Stimulated activated CD8-positive, alpha-beta memory T cell treated with anti-CD3 and anti-CD28 coated beads, Interleukin-12 subunit alpha, Interleukin-12 subunit beta, amount 100 ng/mL, for 24 hours (primary cell): ENCODE results near the gene MMRN1.

ENCODE experiments used
- DNase-seq: peaks from one replicate; pipeline ENCODE4 v3.0.0-alpha.2; 2020; ENCODE audit errors: extremely low read depth

The MMRN1 gene

DNA sequence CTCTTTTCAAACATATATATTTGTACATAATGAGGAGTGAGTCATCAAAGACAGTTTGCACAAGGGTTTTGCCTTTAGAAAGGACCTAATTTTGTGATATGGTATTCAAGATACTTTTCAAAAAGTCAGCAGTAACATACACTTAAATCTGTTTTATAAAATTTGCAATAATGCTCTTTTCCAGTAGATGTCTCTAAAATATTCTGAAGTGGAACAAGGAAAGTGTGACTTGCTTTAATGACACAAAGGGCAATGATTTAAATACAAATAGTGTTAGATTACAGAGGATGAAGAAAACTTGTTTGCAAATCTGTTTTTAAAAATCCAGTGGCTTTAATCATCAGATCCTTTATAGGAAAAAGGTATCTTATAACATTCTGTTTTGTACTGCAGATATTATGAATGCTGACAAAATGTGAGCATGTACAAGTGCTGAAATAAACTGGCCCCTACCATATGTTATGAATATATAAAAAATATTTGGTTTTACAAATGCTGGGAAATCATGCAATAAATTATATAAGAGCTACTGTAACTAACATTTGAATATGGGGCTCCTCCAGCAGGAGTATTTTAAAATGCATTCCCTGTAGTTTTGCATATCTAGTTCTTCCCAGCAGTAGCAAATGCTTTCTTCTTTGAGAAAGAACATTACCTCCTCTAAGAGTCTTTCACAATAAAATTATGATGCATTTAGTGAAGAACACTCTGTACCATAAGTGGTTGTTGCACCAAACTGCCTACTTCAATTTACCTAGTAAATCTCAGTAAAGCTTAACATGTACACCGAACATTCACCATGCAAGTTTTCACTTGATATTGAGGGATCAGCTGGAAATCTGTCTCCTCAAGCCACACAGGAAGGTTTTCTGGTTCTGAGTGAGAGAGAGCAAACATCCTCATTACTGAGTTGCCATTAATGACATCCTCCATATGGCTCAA, 20.2 kb downstream of the MMRN1 start:
- no peak for DNase-seq

DNA sequence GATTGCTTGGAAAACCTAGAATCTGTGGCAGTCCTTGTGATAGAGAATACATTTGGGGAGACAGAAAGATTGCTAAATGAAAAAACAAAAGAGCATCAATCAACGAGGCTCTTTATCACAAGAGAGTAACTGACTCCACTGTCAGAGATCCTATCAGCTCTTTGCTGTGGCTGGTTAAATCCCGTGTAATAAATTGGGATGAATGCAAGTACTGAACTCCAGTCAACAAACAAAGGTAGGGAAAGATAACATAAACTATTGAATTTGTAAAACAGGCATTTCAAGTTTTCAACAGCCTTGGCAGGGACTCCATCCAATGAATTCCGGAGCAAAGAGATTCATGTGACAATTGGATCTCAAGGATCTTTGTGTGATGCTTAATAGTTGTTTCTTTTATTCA, 21.3 kb downstream of the MMRN1 start:
- no peak for DNase-seq

DNA sequence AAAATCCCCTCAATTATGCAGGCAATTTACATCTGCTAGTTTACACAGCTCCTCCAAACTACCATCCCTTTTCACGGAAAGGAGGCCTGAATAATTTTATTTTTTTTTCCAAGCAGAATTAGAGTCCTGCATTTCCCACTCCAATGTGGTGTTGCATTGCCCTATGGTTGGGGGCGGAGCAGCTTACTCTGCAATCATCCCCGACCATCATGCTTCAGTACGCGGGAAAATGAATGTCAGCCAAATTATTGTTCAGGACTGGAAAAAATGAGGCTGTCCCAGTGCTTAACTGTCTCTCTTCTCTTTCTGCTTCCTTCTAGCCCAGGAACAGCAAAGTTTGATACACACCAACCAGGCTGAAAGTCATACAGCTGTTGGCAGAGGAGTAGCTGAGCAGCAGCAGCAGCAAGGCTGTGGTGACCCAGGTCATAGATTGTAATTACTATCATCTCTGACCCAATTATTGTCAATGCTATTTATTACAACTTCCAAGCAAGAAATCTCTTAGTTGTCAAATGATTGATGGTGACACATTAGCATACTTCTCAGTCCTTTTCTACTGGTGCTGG, 28.3 kb downstream of the MMRN1 start:
- DNase-seq: no peak

DNA sequence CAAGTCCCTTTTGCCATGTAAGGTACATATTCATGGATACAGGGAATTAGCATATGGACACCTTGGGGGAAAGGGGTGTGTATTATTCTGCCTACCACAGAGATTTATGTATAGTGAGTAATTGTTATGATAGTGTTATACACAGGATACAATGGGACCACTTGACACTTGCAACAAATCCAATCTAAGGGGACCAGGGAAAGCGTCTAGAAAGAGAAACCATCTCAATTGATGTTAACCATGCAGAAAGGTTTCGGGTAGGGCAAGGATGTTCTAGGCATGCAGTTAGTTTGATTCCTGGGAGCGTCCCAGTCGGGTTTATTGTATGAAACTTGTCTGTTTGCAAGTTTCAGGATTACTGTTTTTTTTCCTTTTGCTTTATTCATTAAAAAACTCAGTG, 34.2 kb downstream of the MMRN1 start:
- DNase-seq: no peak

DNA sequence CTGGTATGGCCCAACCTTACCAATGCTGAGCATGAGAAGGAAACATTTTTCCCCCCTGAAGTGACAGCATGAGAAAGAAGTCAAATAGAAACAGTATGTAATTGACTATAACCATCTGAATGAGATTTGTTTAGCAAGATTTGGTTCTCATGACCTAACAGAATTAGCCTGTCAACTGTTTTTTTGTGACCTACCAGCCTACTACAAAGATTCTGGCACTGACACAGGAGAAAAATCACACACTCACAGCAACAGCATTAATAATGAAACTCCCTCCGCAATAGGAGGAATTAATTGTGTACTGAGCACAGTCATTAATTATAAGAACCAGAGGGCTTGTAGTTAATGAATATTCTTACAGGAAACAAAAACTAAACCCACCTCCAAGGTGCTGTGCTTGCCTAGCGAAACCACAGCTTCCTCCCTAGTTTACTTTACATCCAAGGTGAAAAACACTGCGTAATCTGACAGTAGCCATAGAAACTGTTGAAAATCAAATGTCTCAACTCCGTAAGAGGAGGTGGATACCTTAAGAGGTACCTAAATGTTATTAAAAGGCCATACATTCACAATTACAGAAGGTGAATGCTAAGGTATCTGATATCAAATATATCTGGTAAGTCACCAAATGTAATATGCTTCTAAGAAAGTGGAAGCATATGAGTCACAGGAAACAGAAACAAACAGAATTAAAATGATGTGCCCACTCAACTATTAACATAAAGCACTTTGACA, 34.9 kb downstream of the MMRN1 start:
- DNase-seq: no peak

DNA sequence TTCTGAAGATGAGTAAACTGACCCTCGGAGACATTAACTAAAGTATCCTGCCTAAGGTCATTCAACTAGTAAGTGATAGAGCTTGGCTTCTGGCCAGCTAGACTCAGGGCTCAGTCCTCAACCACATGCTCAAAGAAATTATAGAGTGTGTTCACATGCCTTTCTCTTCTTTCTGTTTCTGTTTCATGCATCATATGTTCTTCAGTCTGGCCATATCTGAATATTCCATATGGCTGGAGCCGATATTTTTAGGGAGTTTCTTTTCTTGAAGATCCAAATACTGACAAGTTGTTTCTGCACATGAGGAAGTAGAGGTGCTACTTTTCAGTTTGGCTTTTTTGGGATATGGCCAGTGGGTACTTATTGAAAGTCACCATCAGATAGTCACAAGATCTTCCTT, 44.9 kb downstream of the MMRN1 start:
- no peak for DNase-seq

DNA sequence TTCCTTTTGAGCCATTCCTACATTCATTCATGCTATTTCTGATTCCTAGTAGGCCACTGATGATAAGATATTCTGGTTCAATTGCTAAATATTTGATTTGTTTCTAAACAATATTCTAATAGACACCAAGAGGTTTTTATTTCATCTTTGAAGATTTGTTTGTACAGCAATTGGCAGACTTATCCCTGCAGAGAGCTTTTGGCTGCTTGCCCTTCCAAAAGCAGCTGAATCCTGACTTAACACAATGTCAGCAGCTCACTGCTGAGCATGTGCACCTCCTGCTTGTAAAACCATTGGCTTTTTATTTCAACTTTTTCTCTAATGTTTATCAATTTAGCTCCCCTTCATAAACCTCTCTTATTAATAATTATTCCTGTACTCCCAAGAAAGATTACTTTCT, 45.3 kb downstream of the MMRN1 start:
- no peak for DNase-seq

DNA sequence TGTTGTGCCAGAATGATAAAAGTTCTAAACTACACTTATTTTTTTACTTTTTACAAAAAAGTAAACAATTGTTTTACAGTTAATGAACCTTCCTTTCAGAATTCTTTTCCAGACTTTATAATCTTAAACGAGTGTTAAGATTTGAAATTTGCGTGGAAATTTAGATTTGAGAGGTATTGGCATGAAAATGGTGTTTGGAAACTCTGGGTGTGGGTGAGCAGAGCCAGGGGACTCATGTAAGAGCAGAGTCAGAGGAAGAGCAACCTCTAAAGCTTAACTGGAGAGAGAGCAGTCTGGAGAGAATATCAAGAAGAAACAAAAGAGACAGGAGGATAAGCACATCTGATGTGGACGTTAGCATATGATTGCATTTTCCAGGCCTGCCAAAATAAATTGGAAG, 48.2 kb downstream of the MMRN1 start:
- DNase-seq: no peak

DNA sequence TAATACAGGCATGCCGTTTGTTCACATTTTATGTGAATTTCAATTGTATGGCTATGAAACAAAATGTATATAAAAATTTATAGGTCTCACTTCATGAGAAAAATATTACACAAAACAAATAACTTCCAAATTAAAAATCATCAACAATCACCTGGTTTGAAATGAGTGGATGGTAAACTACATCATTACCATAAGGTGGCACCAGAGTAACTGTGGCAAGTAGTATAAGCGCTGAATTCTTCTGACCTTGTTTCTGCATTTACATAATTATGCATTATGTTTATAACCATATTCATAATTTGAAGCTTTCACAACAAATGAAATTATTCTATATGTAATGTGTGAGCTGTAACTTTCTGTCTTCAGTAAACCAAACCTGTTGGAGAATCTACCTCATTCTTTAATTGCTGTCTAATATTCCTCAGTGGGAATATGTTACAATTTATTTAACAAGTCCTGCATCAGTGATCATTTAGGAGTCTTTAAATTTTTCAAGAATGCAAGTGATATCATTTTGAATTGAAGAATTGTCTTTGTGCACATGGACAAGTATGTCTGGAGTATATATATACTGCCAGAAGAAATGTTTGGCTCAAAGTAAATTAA, 55.2 kb downstream of the MMRN1 start:
- DNase-seq: no peak

DNA sequence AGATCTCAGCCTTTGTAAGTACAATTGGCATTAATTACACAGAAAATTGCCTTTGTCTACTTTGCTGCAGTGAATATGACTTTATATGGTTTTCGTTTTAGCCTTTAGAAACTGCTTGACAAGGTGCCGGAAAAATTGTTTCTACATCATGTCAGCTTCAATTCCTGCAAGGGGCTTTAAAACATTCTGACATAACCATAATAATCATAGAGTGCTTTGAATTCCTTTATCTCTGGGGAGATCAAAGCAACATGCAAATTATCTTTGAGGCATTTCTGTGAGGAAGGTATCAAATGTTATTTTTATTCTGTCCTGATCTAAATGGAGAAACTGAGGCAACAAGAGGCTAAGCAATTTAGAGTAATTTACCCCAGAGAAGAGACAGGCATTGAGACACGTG, 57.8 kb downstream of the MMRN1 start:
- DNase-seq: no peak

DNA sequence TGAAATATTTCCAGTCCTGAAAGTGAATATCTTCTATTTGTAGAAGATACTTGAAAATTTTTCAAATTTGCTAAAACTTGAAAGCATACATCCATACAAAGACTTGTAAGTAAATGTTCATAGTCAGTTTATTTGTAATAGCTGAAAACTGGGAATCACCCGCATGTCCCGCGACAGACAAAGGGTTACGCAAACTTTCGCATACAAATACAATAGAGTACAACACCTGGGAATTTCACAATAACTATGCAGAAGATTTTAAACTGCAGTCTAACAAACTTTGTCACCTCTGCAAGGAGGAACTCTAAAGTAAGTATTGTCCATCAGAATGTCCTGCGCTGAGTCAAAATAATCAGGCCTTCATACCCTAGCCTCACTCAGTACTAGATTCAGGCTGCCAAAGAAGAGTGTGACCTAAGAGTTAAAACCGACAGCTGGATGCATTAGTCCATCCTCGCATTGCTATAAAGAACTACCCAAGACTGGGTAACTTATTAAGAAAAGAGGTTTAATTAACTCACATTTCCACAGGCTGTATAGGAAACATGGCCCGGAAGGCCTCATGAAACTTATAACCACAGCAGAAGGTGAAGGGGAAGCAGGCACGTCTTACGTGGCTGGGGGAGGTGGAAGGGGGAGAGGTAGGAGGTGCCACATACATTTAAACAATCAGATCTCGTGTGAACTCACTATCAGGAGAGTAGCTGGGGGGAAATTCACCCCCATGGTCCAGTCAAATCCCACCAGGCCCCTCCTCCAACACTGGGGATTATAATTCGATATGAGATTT, 60.4 kb downstream of the MMRN1 start:
- DNase-seq: no peak

DNA sequence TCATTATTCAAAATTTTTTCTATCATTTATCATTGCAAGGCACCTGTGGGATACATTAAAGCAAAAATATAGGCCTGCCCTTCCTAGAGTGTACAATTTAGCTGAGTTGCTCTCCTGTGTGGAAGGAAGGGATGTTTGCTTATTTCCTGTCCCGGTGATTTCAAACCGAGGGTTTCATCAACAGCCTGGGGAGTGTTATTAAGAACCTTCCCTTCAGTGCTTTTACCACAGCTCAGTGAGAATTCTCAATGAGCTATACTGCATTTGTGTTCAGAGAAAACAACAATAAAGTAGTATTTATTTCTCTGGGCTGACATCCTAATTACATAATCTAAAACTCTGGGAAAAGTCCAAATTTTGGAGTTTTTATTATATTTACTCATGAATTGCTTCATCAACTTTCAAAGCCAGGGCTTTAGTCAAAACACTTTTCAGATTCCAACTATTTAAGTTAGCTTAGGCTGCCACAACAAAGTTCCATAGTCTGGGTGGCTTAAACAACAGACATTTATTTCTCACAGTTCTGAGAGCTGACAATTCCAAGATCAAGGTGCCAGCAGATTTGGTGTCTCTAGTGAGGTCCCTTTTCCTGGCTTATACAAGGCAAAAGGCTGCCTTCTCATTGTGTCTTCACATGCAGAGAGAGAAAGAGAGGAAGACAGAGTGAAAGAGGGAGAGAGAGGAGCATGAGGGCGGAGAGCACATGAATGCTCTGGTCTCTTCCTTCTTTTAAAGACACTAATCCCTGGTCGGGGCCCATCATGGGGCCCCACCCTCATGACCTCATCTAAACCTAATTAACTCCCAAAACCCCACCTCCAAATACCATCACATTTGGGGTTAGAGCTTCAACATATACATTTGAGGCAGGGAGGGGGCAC, 62.6 kb downstream of the MMRN1 start:
- DNase-seq: no peak

DNA sequence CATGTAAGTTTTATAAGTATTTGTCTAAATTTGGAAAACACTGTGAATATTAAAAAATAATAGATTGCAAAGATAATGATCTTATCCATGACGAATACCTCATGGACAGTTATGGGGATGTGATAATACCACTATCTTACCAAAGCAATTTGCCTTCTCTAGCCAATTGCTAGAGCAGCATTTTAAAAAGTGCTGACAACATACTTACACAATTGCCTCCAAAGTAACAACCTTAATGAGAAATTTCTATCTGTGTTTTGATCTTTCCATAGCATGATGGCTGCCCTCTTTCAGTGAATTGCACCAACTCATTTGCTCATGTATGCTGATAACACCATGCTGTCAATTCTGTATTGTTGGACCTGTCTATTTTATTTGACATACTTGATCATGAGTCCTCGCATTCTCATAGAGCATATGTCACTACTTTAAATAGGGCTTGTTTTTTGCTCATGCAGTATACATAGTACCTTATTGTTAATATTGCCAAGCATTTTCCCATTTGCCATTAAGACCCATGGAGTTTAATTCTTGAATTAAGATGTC, 87.2 kb downstream of the MMRN1 start:
- no peak for DNase-seq

DNA sequence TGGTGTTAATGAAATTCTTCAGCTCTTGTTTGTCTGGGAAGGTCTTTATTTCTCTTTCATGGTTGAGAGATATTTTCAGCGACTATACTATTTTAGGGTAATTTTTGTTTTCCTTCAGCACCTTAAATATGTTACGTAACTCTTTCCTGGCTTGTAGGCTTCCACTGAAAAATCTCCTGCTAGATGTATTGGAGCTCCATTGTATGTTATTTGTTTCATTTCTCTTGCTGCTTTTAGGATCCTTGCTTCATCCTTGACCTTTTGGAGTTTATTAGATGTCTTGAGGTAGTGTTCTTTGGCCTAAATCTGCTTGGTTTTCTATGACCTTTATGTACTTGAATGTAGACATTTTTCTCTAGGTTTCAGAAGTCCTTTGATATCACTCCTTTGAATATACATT, 93.6 kb downstream of the MMRN1 start:
- no peak for DNase-seq

DNA sequence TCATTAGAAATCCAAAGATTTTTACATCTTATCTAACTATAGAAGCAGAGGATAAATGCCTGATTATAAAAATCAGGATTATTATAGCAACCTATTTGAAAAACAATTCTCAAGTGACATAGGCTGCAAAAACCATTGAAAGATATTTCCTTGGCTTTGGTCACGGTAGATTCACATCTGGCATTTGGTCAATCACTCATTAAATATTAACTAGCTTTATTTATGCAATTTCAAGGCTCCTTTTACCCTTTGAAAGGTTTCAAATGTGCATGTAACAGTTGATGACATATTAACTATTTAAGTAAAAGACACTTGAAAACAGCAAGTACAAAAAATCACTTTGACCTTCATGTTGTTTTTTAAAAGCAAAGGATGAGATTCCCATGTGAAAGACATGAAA, 98.1 kb downstream of the MMRN1 start:
- DNase-seq: no peak

DNA sequence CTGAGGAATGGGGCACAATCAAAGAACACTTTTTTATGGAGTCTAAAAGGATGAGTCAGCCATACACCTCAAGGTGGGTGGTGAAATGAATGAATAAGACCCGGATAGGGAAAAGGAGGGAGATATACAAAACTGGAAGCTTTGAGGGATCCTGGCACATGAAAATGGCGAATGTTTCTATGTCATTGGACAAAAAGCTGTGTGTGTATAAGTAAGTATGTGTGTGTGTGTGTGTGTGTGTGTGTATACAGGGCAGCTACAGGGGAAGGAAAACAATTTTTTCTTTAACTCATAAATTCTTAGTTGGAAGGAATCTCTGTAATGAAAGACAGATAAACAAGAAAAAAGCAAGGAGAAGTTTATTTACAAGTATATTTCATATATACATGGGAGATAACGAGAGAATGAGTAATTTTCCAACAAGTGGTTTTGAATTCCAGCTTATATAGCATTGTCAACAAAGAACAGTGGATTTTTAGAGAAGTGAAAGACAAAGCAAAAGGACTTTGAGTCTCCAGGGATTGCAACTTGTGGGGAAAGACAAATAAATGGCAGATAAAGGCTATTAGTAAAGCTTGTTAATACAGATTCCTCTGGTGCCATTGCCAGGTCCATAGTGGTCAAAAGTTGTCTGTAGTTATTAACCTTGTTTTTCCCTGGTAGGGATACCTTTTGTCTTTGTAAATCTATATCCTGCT, 99.7 kb downstream of the MMRN1 start:
- no peak for DNase-seq

DNA sequence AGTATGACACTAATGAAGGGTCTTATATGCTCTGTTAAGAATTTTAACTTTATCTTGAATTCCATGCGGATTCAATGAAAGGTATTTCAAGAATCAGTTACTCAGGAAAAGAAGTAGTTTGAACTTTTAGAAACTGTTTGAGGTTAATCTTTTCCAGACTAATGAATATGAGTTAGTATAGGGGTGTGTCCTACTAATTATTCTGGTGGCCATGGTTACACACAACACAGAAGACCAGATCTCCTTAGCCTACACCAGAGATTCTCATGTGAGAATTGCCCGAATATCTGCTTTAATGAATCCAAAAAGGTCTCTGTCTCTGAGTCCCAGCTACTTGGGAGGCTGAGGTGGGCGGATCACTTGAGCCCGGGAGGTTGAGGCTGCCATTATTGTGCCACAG, 100.4 kb downstream of the MMRN1 start:
- no peak for DNase-seq

DNA sequence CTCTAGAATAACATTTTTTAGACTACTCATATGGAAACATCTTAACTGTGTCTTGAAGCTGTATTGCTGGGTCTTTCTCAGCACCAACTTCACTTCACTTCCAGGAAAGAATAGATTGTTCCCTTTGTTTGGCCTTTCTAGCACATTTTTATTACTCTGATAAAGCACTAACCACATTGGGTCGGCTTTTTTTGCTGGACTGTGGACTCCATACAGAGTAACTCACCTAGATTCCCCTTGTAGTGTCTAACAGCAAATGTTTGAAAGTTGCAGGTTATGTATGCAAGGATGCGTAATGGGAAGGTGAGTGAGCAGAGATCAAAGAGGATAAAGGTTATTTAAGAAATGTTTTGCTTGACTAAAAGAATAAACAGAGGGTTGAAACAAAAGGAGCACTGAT, 101.2 kb downstream of the MMRN1 start:
- no peak for DNase-seq

DNA sequence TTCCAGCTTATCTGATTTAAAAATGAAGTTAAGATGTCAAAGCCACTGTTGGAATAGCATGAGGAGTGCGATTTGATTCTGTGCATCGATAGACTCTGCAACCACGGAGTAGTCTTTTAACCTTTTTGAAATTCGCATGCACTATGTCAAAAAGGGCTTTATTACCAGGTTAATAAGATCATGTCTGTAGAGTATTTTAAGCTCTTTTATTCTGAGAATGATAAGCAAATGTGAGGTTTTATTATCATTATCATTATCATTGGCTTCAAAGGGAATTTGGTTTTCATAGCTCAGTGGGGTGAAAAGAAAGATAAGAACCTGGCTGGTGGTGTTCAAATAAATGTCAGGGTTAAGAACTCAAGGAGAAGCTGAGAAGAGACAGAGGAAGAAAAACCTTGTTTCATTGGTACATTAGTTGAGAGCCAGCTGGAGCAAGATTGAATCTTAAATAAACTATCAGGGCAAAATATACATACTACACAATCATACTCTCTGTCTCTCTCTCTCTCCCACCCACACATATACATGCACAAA, 102.6 kb downstream of the MMRN1 start:
- DNase-seq: no peak
